ENCODE measurements around the gene SQOR.

Gene SQOR

GRCh38 chr15:45714590-45715488 lies 80.0 kb downstream of the SQOR start:
- peak; percentile 88 for DNase-seq

- DNase-seq, result no peak
Observed at GRCh38 chr15:45715528-45715927, 80.7 kb downstream of the SQOR start.

- no peak for DNase-seq
Observed at GRCh38 chr15:45719490-45719889, 84.7 kb downstream of the SQOR start.

GRCh38 chr15:45720183-45720582 lies 85.4 kb downstream of the SQOR start:
- DNase-seq, result no peak

GRCh38 chr15:45728641-45729040 lies 93.8 kb downstream of the SQOR start:
- DNase-seq, result peak; percentile 86

GRCh38 chr15:45729141-45729540 lies 94.3 kb downstream of the SQOR start:
- peak; percentile 86 for DNase-seq

GRCh38 chr15:45731343-45731742 lies 96.5 kb downstream of the SQOR start:
- DNase-seq, result no peak

GRCh38 chr15:45732662-45733061 lies 97.8 kb downstream of the SQOR start:
- no peak for DNase-seq

GRCh38 chr15:45734260-45734711 lies 99.5 kb downstream of the SQOR start:
- DNase-seq, result peak; percentile 75
